IPS-15b (cell line): ENCODE results near the gene SHE.
"Not testable (repeated sequence)": the region's sequence is repeated elsewhere in the genome, so short reads cannot be mapped to it uniquely, and the experiment has no call there.

Experiments
- H3K27me3 ChIP-seq: one replicate; pipeline ENCODE4 v1.6.1; 2013; ENCODE audit warnings: low read length; ENCODE audit not compliant: control insufficient read depth, insufficient read depth
- H3K36me3 ChIP-seq: one replicate; pipeline ENCODE4 v1.6.1; 2013; ENCODE audit warnings: low read length; ENCODE audit not compliant: control insufficient read depth, insufficient read depth
- H3K4me1 ChIP-seq: one replicate; pipeline ENCODE4 v1.6.1; 2013; ENCODE audit warnings: mild to moderate bottlenecking, low read length; ENCODE audit not compliant: control insufficient read depth, insufficient read depth
- H3K4me3 ChIP-seq: one replicate; pipeline ENCODE4 v1.5.1; 2013; ENCODE audit warnings: low read depth, low read length
- H3K9ac ChIP-seq: one replicate; pipeline ENCODE4 v1.6.1; 2013; ENCODE audit warnings: low read depth, mild to moderate bottlenecking, low read length
- H3K9me3 ChIP-seq: one replicate; pipeline ENCODE4 v1.6.1; 2013; ENCODE audit warnings: mild to moderate bottlenecking, low read length; ENCODE audit not compliant: control insufficient read depth, insufficient read depth

The SHE gene

GRCh38 chr1:154488922-154489321 lies 13.3 kb downstream of the SHE start:
- Histone ChIP-seq H3K27me3 (no peaks in the 10 kb centered on the region), H3K9me3 (no peaks in the 10 kb centered on the region), H3K4me1 (no peaks in the 10 kb centered on the region), H3K4me3 (no peak overlapping the region), H3K9ac (no peak overlapping the region), H3K36me3 (no peaks in the 10 kb centered on the region)

GRCh38 chr1:154486756-154487155 lies 15.5 kb downstream of the SHE start:
- not testable (repeated sequence) for H3K4me1 ChIP-seq, H3K36me3 ChIP-seq, H3K9me3 ChIP-seq, H3K9ac ChIP-seq, H3K27me3 ChIP-seq, H3K4me3 ChIP-seq

- H3K4me1 ChIP-seq, result no peaks in the 10 kb centered on the region
- H3K9me3 ChIP-seq, result no peaks in the 10 kb centered on the region
- no peak overlapping the region for H3K4me3 ChIP-seq
- no peaks in the 10 kb centered on the region for H3K36me3 ChIP-seq
- H3K27me3 ChIP-seq, result no peaks in the 10 kb centered on the region
- no peak overlapping the region for H3K9ac ChIP-seq
These were observed 16.2 kb downstream of the SHE start for GRCh38 chr1:154485910-154486496.

GRCh38 chr1:154485106-154485505 lies 17.1 kb downstream of the SHE start:
- H3K4me3 ChIP-seq, result no peak overlapping the region
- no peaks in the 10 kb centered on the region for H3K9me3 ChIP-seq
- H3K9ac ChIP-seq, result no peak overlapping the region
- no peaks in the 10 kb centered on the region for H3K4me1 ChIP-seq
- no peaks in the 10 kb centered on the region for H3K27me3 ChIP-seq
- no peaks in the 10 kb centered on the region for H3K36me3 ChIP-seq

GRCh38 chr1:154483941-154484803 lies 18.0 kb downstream of the SHE start:
- H3K36me3 ChIP-seq, result no peaks in the 10 kb centered on the region
- H3K9ac ChIP-seq, result no peak overlapping the region
- no peaks in the 10 kb centered on the region for H3K4me1 ChIP-seq
- H3K4me3 ChIP-seq, result no peak overlapping the region
- no peaks in the 10 kb centered on the region for H3K27me3 ChIP-seq
- no peaks in the 10 kb centered on the region for H3K9me3 ChIP-seq

GRCh38 chr1:154481053-154481452 lies 21.2 kb downstream of the SHE start:
- Histone ChIP-seq H3K27me3 (no peaks in the 10 kb centered on the region), H3K4me1 (no peaks in the 10 kb centered on the region), H3K9ac (no peak overlapping the region), H3K4me3 (no peak overlapping the region), H3K9me3 (no peaks in the 10 kb centered on the region), H3K36me3 (no peaks in the 10 kb centered on the region)

- Histone ChIP-seq H3K27me3 (no peaks in the 10 kb centered on the region), H3K36me3 (no peaks in the 10 kb centered on the region), H3K4me1 (no peaks in the 10 kb centered on the region), H3K4me3 (no peak overlapping the region), H3K9me3 (no peaks in the 10 kb centered on the region), H3K9ac (no peak overlapping the region)
These were observed 22.3 kb downstream of the SHE start for GRCh38 chr1:154479764-154480421.

- Histone ChIP-seq H3K4me1 (no peaks in the 10 kb centered on the region), H3K4me3 (no peak overlapping the region), H3K9ac (no peak overlapping the region), H3K9me3 (no peaks in the 10 kb centered on the region), H3K36me3 (no peaks in the 10 kb centered on the region), H3K27me3 (no peaks in the 10 kb centered on the region)
These were observed 23.6 kb downstream of the SHE start for GRCh38 chr1:154478639-154479038.

GRCh38 chr1:154478013-154478412 lies 24.2 kb downstream of the SHE start:
- Histone ChIP-seq H3K9me3 (no peaks in the 10 kb centered on the region), H3K27me3 (no peaks in the 10 kb centered on the region)

GRCh38 chr1:154476791-154477190 lies 25.4 kb downstream of the SHE start:
- Histone ChIP-seq H3K36me3 (no peaks in the 10 kb centered on the region), H3K4me1 (no peaks in the 10 kb centered on the region), H3K27me3 (no peaks in the 10 kb centered on the region), H3K4me3 (no peak overlapping the region), H3K9ac (no peak overlapping the region), H3K9me3 (no peaks in the 10 kb centered on the region)

More at GRCh38 chr1:154478013-154478412, 24.2 kb downstream of the SHE start:
- no peaks in the 10 kb centered on the region for H3K4me1 ChIP-seq
- H3K36me3 ChIP-seq, result no peaks in the 10 kb centered on the region
- no peak overlapping the region for H3K4me3 ChIP-seq
- H3K9ac ChIP-seq, result no peak overlapping the region

- no peaks in the 10 kb centered on the region for H3K4me1 ChIP-seq
- no peak overlapping the region for H3K9ac ChIP-seq
- no peak overlapping the region for H3K4me3 ChIP-seq
- no peaks in the 10 kb centered on the region for H3K36me3 ChIP-seq
- no peaks in the 10 kb centered on the region for H3K9me3 ChIP-seq
- H3K27me3 ChIP-seq, result no peaks in the 10 kb centered on the region
These were observed 27.4 kb downstream of the SHE start for GRCh38 chr1:154474802-154475201.

- H3K9ac ChIP-seq, result no peak overlapping the region
- H3K36me3 ChIP-seq, result no peaks in the 10 kb centered on the region
- peaks cover under 1% of the 10 kb centered on the region for H3K4me1 ChIP-seq
- H3K27me3 ChIP-seq, result no peaks in the 10 kb centered on the region
- no peaks in the 10 kb centered on the region for H3K9me3 ChIP-seq
- H3K4me3 ChIP-seq, result no peak overlapping the region
These were observed 30.9 kb downstream of the SHE start for GRCh38 chr1:154471304-154471703.
